RPMI7951 (cell line): ENCODE measurements around the gene KRCC1. TPM values are rescaled to one million over a fixed set of nuclear protein-coding genes. Genes with fewer than 3 reads are reported as not detected.
"Not testable (repeated sequence)": the region's sequence is repeated elsewhere in the genome, so short reads cannot be mapped to it uniquely, and the experiment has no call there.

Source experiments
- DNase-seq: peaks from one replicate; pipeline ENCODE4 v3.0.0-alpha.2; 2012; ENCODE audit warnings: low read depth
- total RNA-seq: library from RNA; depleted of rRNA; stranded (reverse); fragments of >200 nt; shearing (Covaris generic); gene quantifications from 2 replicates; pipeline ENCODE4 v1.2.3, GENCODE V29; 2014; rRNA removed

KRCC1 gene
- total RNA-seq, 1 experiment from 2014 or later, result 36.2 TPM

DNA sequence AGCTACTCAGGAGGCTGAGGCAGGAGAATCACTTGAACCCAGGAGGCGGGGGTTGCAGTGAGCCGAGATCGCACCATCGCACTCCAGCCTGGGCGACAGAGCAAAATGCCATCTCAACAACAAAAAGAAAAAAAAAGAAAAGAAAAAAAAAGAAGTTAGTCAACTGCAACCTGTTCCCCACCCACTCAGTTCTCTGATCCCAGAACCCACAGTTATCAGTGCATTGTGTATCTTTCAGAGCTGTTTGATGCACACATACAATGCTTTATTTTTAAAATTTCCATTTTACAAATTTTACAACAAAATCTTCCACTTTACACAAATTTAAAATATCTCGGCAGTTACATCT, 53.2 kb downstream of the KRCC1 start:
- no peak for DNase-seq

DNA sequence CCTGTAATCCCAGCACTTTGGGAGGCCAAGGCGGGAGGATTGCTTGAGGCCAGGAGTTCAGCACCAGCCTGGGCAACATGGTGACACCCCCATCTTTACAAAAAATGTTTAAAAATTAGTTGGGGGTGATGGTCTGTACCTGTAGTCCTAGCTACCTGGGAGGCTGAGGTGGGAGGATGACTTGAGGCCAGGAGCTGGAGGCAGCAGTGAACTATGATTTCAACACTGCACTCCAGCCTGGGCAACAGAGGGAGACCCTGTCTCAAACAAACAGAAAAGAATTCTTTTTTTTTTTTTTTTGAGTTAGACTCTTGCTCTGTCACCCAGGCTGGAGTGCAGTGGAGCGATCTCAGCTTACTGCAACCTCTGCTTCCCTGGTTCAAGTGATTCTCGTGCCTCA, 55.1 kb downstream of the KRCC1 start:
- DNase-seq, result not testable (repeated sequence)

DNA sequence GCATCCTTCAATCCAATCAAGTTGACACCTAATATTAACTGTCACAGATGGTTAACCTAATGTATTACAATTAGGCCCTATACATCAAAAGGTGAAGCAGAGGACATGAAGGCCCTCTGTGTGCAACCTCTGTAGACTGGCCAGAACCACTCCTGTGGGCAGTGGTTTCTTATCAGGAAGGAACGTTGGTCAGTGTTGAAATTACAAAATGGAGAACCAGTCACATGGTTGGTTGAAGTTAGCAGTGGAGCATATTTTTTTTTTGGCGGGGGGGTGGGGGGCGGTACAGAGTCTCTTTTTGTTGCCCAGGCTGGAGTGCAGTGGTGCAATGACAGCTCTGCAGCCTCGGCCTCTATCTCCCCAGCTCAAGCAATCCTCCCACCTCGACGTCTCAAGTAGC, 59.0 kb downstream of the KRCC1 start:
- no peak for DNase-seq

DNA sequence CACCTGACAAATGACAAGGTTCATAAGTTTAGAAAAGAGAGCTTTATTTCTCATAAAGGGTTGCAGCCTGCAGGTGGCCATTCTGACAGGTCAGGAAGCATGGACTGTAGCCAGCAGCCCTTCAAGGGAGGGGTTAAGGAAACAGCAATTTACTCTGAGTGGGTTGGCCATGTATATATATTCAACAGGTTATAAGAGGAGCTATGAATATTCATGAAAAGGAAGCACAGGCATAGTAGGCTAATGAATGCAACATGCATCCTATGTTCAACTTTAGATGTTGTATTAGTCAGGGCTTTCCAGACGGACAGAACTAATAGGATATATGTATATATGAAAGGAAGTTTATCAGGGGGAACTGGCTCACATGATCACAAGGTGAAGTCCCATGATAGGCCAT, 59.8 kb downstream of the KRCC1 start:
- no peak for DNase-seq

DNA sequence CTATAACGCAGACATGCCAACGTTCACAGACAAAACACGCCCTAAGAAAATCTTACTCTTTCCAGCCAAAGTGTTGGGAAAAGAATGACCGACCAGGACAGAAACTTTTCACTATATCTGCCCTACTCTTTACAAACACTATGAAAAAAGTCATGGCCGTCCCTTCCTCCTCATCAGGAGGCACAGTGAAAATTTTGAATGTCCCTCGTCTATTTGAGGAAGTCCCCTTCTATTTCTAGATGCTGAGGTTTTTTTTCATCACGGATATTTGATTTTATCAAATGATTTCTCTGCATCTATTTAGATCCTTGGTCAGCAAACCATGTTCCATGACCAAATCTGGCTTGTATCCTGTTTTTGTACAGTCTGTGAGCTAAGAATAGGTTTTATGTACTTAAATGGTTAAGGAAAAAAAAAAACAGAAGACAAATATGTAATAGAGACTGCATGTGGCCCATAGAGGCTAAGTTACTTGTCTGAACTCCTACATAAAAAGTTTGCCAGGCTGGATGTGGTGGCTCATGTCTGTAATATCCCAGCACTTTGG, 61.2 kb downstream of the KRCC1 start:
- not testable (repeated sequence) for DNase-seq

DNA sequence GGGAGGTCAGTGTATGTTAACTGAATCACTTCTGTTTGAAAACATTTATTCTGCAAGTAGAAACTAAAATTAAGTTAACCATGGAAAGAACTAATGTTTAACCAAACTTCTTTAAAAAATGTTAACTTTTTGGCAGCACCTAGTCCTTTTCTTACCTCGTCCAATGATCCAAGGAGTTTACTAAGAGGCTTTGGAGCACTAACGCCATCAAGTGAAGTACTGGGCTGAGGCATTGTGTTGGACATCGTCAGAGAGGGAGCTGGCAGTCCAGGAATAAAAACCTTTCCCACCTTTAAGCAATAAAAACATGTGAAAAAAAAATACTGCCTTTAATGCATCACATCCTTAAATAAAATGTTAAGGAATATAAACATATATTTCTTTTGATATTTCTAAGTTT, 63.0 kb downstream of the KRCC1 start:
- not testable (repeated sequence) for DNase-seq

DNA sequence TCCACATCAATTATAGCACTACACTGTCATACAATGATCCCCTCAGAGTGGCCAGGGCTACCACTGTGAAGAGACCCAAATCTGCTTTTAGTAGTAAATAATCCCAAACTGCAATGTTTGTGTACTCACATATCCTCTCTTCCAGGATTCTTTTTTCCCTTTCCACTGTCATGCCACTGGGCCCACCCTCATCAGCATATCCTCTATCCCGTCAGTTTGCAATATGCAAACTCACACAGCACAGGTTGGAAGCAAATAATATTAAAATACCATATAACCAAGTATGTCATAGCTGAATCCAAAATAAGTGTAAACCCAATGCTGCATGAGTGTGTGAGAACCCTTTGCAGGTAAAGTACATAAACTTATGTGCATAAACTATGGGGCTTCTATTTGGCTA, 68.1 kb downstream of the KRCC1 start:
- not testable (repeated sequence) for DNase-seq

DNA sequence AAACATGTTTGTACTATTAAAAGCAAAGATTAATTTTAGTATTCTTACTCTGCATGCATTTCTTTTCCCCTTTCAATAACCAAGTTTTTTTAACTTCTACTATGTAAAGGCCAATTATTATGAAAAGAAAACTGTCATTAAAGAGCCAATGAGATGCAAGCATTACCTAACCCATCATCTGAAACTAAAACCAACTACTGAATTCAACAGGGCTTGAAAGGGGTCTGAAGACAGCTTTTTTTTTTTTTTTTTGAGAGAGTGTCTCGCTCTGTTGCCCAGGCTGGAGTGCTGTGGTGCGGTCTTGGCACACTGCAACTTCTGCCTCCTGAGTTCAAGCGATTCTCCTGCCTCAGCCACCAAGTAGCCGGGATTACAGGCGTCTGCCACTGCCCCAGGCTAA, 69.7 kb downstream of the KRCC1 start:
- DNase-seq, result not testable (repeated sequence)

DNA sequence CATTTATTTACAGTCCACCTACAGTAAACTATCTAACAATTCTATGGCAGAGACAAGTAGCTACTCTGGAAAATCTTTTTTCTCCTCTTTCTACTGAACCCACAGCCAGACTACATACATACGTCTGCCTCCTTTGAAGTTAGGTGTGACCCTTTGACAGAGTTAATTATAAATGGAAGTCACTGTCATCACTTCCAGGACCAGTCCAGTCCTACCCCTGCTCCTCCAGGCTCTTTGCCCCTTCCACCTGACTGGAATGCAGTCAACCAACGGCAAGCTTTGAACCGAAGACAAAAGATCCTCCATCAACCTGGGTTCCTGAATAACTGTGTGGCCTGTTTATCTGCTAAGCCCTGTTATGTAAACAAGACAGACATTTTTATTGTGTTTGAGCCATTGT, 74.4 kb downstream of the KRCC1 start:
- not testable (repeated sequence) for DNase-seq

Other genes starting within 250 kb of the KRCC1 start
- gene RGPD2, start 230.0 kb downstream of the KRCC1 start, total RNA-seq, result 1.8 and 3.4 TPM in 2 replicates
- not detected in 2 replicates for gene RNU2-63P, start 39.2 kb downstream of the KRCC1 start, total RNA-seq
- not detected in 2 replicates for gene SMYD1, start 12.0 kb upstream of the KRCC1 start, total RNA-seq
- gene FABP1, start 72.3 kb upstream of the KRCC1 start, total RNA-seq, result not detected in 2 replicates
- 4.4 and 4.6 TPM in 2 replicates for gene THNSL2, start 114.6 kb upstream of the KRCC1 start, total RNA-seq